ENCODE measurements around the gene ELOVL6. TPM values are rescaled to one million over a fixed set of nuclear protein-coding genes. Genes with fewer than 3 reads are reported as not detected.
A peak's percentile ranks its signal among the peaks of the same experiment; 100 is the strongest.

The ELOVL6 gene
- total RNA-seq, 1 experiment from 2014 or later = 38.7 TPM

GRCh38 chr4:110211770-110212061 is 13.3 kb upstream of the ELOVL6 start:
- Histone ChIP-seq H3K36me3 (ENCODE audit: control insufficient read depth in 1 of 2, insufficient read depth in 2 of 2, low read length in 2 of 2) (no peaks in the 10 kb centered on the region), H2AFZ (ENCODE audit: low read depth, low read length, poor library complexity, severe bottlenecking) (peak overlapping the region; percentile 78), H3K27me3 (ENCODE audit: insufficient read depth, low read length) (no peaks in the 10 kb centered on the region), H3K9me3 (ENCODE audit: control insufficient read depth in 1 of 2, insufficient read depth in 1 of 2, low read depth in 1 of 2, low read length in 2 of 2) (no peaks in the 10 kb centered on the region), H3K27ac (ENCODE audit: low read depth, low read length) (no peak overlapping the region), H3K4me1 (ENCODE audit: control insufficient read depth in 1 of 2, insufficient read depth in 2 of 2, low read length in 2 of 2) (no peaks in the 10 kb centered on the region), H3K4me2 (ENCODE audit: low read length) (no peak overlapping the region; the same call in 1 of the 2 replicates), H3K9me2 (ENCODE audit: insufficient read depth) (no peaks in the 10 kb centered on the region), H3K4me3 (replicated peaks in 1 of 2; ENCODE audit: low read depth in 1 of 2, low read length in 2 of 2) (no peak overlapping the region), H3K79me2 (ENCODE audit: insufficient read depth, low read length) (no peaks in the 10 kb centered on the region), H3K9ac (ENCODE audit: low read length) (no peak overlapping the region), H4K20me1 (ENCODE audit: insufficient read depth) (no peaks in the 10 kb centered on the region)
- no TSS peak for BruUV-seq (replicated peaks)
- ATAC-seq = no peak
- TF ChIP-seq POLR2AphosphoS5 (IDR thresholded peaks at IDR 0.05; ENCODE audit: low read depth, low read length) (no peak), CTCF (IDR thresholded peaks at IDR 0.05 in 2 of 3, conservative IDR thresholded peaks at IDR 0.05 in 1 of 3; ENCODE audit: borderline replicate concordance in 1 of 3, insufficient read depth in 1 of 3, low read depth in 2 of 3, low read length in 2 of 3) (no peak), YY1 (IDR thresholded peaks at IDR 0.05; ENCODE audit: extremely low read depth, insufficient replicate concordance, low read depth, low read length) (no peak), POLR2A (IDR thresholded peaks at IDR 0.05; ENCODE audit: borderline replicate concordance, extremely low read depth, insufficient read depth, insufficient read length) (no peak), MAX (IDR thresholded peaks at IDR 0.05) (no peak)
- intact Hi-C loops (cut with micrococcal nuclease) = loop anchor here (1.0 to 5.0 kb wide), 3 partner anchors 161 to 306 kb away; no protein-coding TSS in a partner anchor
- ChIA-PET CTCF (interaction anchor here (1.0 kb wide), 1 partner anchor 14 kb away, joined by 4 read pairs; no protein-coding TSS in a partner anchor), RAD21 (ENCODE audit: low non-redundant PET in 1 of 2, low total read pairs in 2 of 2, uncharacterized antibody in 2 of 2, unreplicated experiment in 2 of 2) (no interaction called here), POLR2A (interaction anchor here (1.2 kb wide), 1 partner anchor 13 kb away, joined by 5 read pairs; the partner anchor contains the start of gene ELOVL6)
- DNase-seq (ENCODE audit: low read depth, low spot score) = no peak
